NCI-H2171 (cell line): ENCODE results near the gene ETF1.

Experiments
- DNase-seq: peaks from one replicate; lab custom pipeline; 2025; lab: John Stamatoyannopoulos, UW

Gene ETF1

GRCh38 chr5:138463419-138464007 lies 79.5 kb downstream of the ETF1 start:
- no peak for DNase-seq

GRCh38 chr5:138461343-138462125 lies 81.5 kb downstream of the ETF1 start:
- DNase-seq: no peak

- DNase-seq: no peak
Measured at GRCh38 chr5:138460032-138460693, 82.9 kb downstream of the ETF1 start.

GRCh38 chr5:138459311-138459933 lies 83.6 kb downstream of the ETF1 start:
- no peak for DNase-seq

GRCh38 chr5:138458856-138459255 lies 84.2 kb downstream of the ETF1 start:
- no peak for DNase-seq

- DNase-seq: no peak
Measured at GRCh38 chr5:138458384-138458783, 84.7 kb downstream of the ETF1 start.

- no peak for DNase-seq
Measured at GRCh38 chr5:138457531-138458275, 85.3 kb downstream of the ETF1 start.
